Endothelial cell of umbilical vein (primary cell): ENCODE results near the gene USPL1. TPM values are rescaled to one million over a fixed set of nuclear protein-coding genes. Genes with fewer than 3 reads are reported as not detected.

Experiments
- BruUV-seq: library from RNA; stranded (reverse); fragments of 400-500 nt; replicated peaks from 2 replicates; lab custom pipeline; 2021; lab: Mats Ljungman, UMichigan
- CTCF ChIA-PET: fragments of 300-600, 350-600 bp; sonication (Branson Sonifier 250); formaldehyde crosslinking; loops from one replicate; lab custom pipeline; 2021; ENCODE audit warnings: antibody characterized with exemption, inconsistent platforms; lab: Charles Lee
- POLR2A ChIA-PET: fragments of 300-600, 350-600 bp; sonication (Branson Sonifier 250); formaldehyde crosslinking; loops from one replicate; lab custom pipeline; 2021; ENCODE audit warnings: antibody characterized with exemption, inconsistent platforms; lab: Charles Lee
- DNase-seq: peaks from one replicate; pipeline ENCODE4 v3.0.0-alpha.2; 2011; ENCODE audit warnings: low read depth, low spot score
- FAIRE-seq: peaks from 2 replicates; lab custom pipeline; 2011; peaks lifted over from hg19 to GRCh38; lab: Jason Lieb, UNC
- H2AFZ ChIP-seq: 2 replicates; pipeline ENCODE4 v1.6.0; 2012; ENCODE audit warnings: low read depth, low read length, control low read depth, inconsistent platforms
- H3K27ac ChIP-seq: 2 replicates; pipeline ENCODE4 v1.5.1; 2011; ENCODE audit warnings: low read depth, mild to moderate bottlenecking, control low read depth, low read length, moderate library complexity; ENCODE audit not compliant: insufficient read depth
- H3K27me3 ChIP-seq, 2 experiments: 2 replicates each; pipeline versions ENCODE4 v1.6.0 to v1.6.1; 2011; ENCODE audit warnings: low read length in 2 of 2, mixed read lengths in 1 of 2; ENCODE audit not compliant: control insufficient read depth in 2 of 2, insufficient read depth in 2 of 2
- H3K36me3 ChIP-seq, 2 experiments: 2 replicates in 1 of 2; 3 replicates in 1 of 2; pipeline ENCODE4 v1.5.1; 2011; ENCODE audit warnings: low read length in 2 of 2, mild to moderate bottlenecking in 1 of 2, moderate library complexity in 1 of 2; ENCODE audit not compliant: control insufficient read depth in 2 of 2, insufficient read depth in 2 of 2; ENCODE audit errors: extremely low read depth in 1 of 2
- H3K4me1 ChIP-seq: 3 replicates; pipeline ENCODE4 v1.5.1; 2011; ENCODE audit warnings: mild to moderate bottlenecking, low read length; ENCODE audit not compliant: control insufficient read depth, insufficient read depth; ENCODE audit errors: extremely low read depth
- H3K4me2 ChIP-seq: 2 replicates; pipeline ENCODE4 v1.6.1; 2011; ENCODE audit warnings: low read length, control low read depth, mixed read lengths; ENCODE audit not compliant: insufficient read depth
- H3K4me3 ChIP-seq, 3 experiments: fragments of 200-600 bp in 1 of 3; sonication (generic), shearing (Covaris generic) in 1 of 3; replicated peaks in 1 of 3; 2 replicates each; pipeline ENCODE4 v1.5.1; 2011 to 2016; ENCODE audit warnings: control low read depth in 3 of 3, low read length in 3 of 3, mild to moderate bottlenecking in 2 of 3, inconsistent platforms in 1 of 3, low read depth in 1 of 3, moderate library complexity in 1 of 3; ENCODE audit not compliant: insufficient read depth in 1 of 3
- H3K79me2 ChIP-seq: 2 replicates; pipeline ENCODE4 v1.6.0; 2012; ENCODE audit warnings: low read length, inconsistent platforms; ENCODE audit not compliant: control insufficient read depth, insufficient read depth
- H3K9ac ChIP-seq: replicated peaks from 2 replicates; pipeline ENCODE3; 2011; ENCODE audit warnings: low read length, control low read depth; ENCODE audit not compliant: insufficient read depth; ENCODE audit errors: extremely low read depth
- H3K9me1 ChIP-seq: replicated peaks from 3 replicates; pipeline ENCODE4 v1.6.0; 2011; ENCODE audit warnings: mild to moderate bottlenecking, low read length; ENCODE audit not compliant: control insufficient read depth, insufficient read depth; ENCODE audit errors: extremely low read depth
- H3K9me3 ChIP-seq: replicated peaks from 2 replicates; pipeline ENCODE4 v1.5.1; 2012; ENCODE audit warnings: low read length, inconsistent platforms; ENCODE audit not compliant: control insufficient read depth, insufficient read depth
- H4K20me1 ChIP-seq: replicated peaks from 2 replicates; pipeline ENCODE3; 2011; ENCODE audit warnings: mild to moderate bottlenecking, low read length; ENCODE audit not compliant: control insufficient read depth, insufficient read depth; ENCODE audit errors: extremely low read depth
- CTCF ChIP-seq, 2 donors: IDR thresholded peaks; 1 replicate in 1 of 2; 2 replicates in 1 of 2; pipeline ENCODE4 v1.5.1; 2011; ENCODE audit warnings: low read length in 2 of 2, mild to moderate bottlenecking in 2 of 2, moderate library complexity in 2 of 2, control low read depth in 1 of 2, inconsistent platforms in 1 of 2, low read depth in 1 of 2; ENCODE audit not compliant: insufficient read depth in 1 of 2; ENCODE audit errors: extremely low read depth in 1 of 2
- EZH2 ChIP-seq: IDR thresholded peaks from 2 replicates; pipeline ENCODE4 v1.6.1; 2012; ENCODE audit warnings: borderline replicate concordance, low read depth, mild to moderate bottlenecking, moderate library complexity, low read length, inconsistent platforms; ENCODE audit not compliant: severe bottlenecking
- FOS ChIP-seq: IDR thresholded peaks from 2 replicates; pipeline ENCODE4 v1.6.1; 2011; ENCODE audit warnings: mild to moderate bottlenecking, low read length, moderate library complexity, borderline replicate concordance; ENCODE audit not compliant: insufficient read depth
- GATA2 ChIP-seq: IDR thresholded peaks from 2 replicates; pipeline ENCODE4 v1.7.0; 2011; ENCODE audit warnings: low read depth, mild to moderate bottlenecking, moderate library complexity, mixed read lengths, low read length; ENCODE audit not compliant: insufficient read length, insufficient read depth
- JUN ChIP-seq: IDR thresholded peaks from 2 replicates; pipeline ENCODE4 v1.6.1; 2011; ENCODE audit warnings: borderline replicate concordance, low read depth; ENCODE audit not compliant: insufficient read length, insufficient read depth
- MAX ChIP-seq: IDR thresholded peaks from 2 replicates; pipeline ENCODE4 v1.6.1; 2011; ENCODE audit not compliant: insufficient read depth, insufficient read length
- MYC ChIP-seq: IDR thresholded peaks from one replicate; pipeline ENCODE4 v1.6.1; 2011; ENCODE audit warnings: mild to moderate bottlenecking, low read depth, low read length
- POLR2A ChIP-seq: IDR thresholded peaks from 2 replicates; pipeline ENCODE4 v1.6.1; 2012; ENCODE audit warnings: low read depth, mild to moderate bottlenecking, control low read depth, low read length
- POLR2AphosphoS5 ChIP-seq: IDR thresholded peaks from 2 replicates; pipeline ENCODE4 v1.6.1; 2012; ENCODE audit warnings: low read depth, mild to moderate bottlenecking, control low read depth, low read length, moderate library complexity; ENCODE audit not compliant: insufficient read depth
- dilution Hi-C: fragments of 300-500 bp; cut with MboI; formaldehyde crosslinking; loops from one replicate; pipeline ENCODE4 v1.15.0; 2019; ENCODE audit warnings: low sequenced_read_pairs; ENCODE audit not compliant: extremely low pct_ligation_motif_present
- intact Hi-C: fragments of 100-400 bp; cut with micrococcal nuclease; formaldehyde crosslinking; loops from one replicate; pipeline ENCODE4 v1.10.0; 2022
- polyA plus RNA-seq, 4 experiments: library from polyadenylated mRNA; depleted of rRNA in 3 of 4; stranded (reverse) in 3 of 4; unstranded in 1 of 4; fragments of >200 nt; gene quantifications; 2 replicates each; pipeline versions ENCODE4 v1.2.1 to v1.2.3, GENCODE V29; 2011 to 2012; ENCODE audit warnings: missing spikeins in 1 of 4
- total RNA-seq: library from RNA; stranded (reverse); gene quantifications from 2 replicates; pipeline ENCODE4 v1.2.3, GENCODE V29; 2021

The USPL1 gene
- total and polyA plus RNA-seq, 2 donors (not counting 3 experiments of a cell fraction or from before 2014, with no cell fraction given): 14.6 to 21.0 TPM

- DNase-seq (no peak), FAIRE-seq (no peak)
- no peak overlapping the region for H2AFZ ChIP-seq
- dilution Hi-C loops (no loop called here), intact Hi-C loops (no loop called here)
- no peak overlapping the region for H3K27ac ChIP-seq
- TF ChIP-seq POLR2A (no peak), JUN (no peak), EZH2 (no peak), GATA2 (no peak), MYC (no peak), MAX (no peak), POLR2AphosphoS5 (no peak), FOS (no peak), CTCF (IDR thresholded peaks at IDR 0.05; ENCODE audit: extremely low read depth in 1 of 2, insufficient read depth in 1 of 2, low read depth in 1 of 2, low read length in 2 of 2) (no peak)
- ChIA-PET CTCF (interaction anchor here (1.2 kb wide), 1 partner anchor 384 kb away, joined by 3 read pairs; no protein-coding TSS in a partner anchor), POLR2A (no interaction called here)
- no peaks in the 10 kb centered on the region for H3K27me3 ChIP-seq
- no peaks in the 10 kb centered on the region for H4K20me1 ChIP-seq
- peaks cover 1% of the 10 kb centered on the region for H3K4me1 ChIP-seq
- no peak overlapping the region for H3K4me3 ChIP-seq
- peaks cover 11 to 15% of the 10 kb centered on the region in 2 experiments for H3K36me3 ChIP-seq
- no peaks in the 10 kb centered on the region for H3K9me1 ChIP-seq
- no peaks in the 10 kb centered on the region for H3K79me2 ChIP-seq
- H3K4me2 ChIP-seq: no peak overlapping the region
- no TSS peak for BruUV-seq
- H3K9ac ChIP-seq: no peak overlapping the region
- no peaks in the 10 kb centered on the region for H3K9me3 ChIP-seq
Observed at GRCh38 chr13:30659980-30660379, 42.3 kb downstream of the USPL1 start.
